Liver (tissue), 9 donors: Measurements from ENCODE around the gene VEGFD. TPM values are rescaled to one million over a fixed set of nuclear protein-coding genes. Genes with fewer than 3 reads are reported as not detected.

Experiments
- DNase-seq: peaks from one replicate; pipeline ENCODE4 v3.0.0-alpha.2; 2017; ENCODE audit warnings: low spot score
- H3K27ac ChIP-seq, 2 donors: one replicate each; pipeline ENCODE4 v1.7.0; 2013; ENCODE audit warnings: inconsistent platforms in 2 of 2, low read length in 2 of 2, control low read depth in 1 of 2, low read depth in 1 of 2, mild to moderate bottlenecking in 1 of 2
- H3K27me3 ChIP-seq, 4 donors: one replicate each; pipeline versions ENCODE4 v1.6.1 to v1.7.0; 2013; ENCODE audit warnings: low read length in 3 of 4, inconsistent platforms in 1 of 4, mild to moderate bottlenecking in 1 of 4, moderate library complexity in 1 of 4; ENCODE audit not compliant: control insufficient read depth in 4 of 4, insufficient read depth in 4 of 4
- H3K36me3 ChIP-seq, 4 donors: one replicate each; pipeline versions ENCODE4 v1.6.1 to v1.7.0; 2013; ENCODE audit warnings: low read length in 3 of 4, mild to moderate bottlenecking in 3 of 4, low read depth in 1 of 4, moderate library complexity in 1 of 4; ENCODE audit not compliant: control insufficient read depth in 4 of 4, insufficient read depth in 3 of 4
- H3K4me1 ChIP-seq, 4 donors: one replicate each; pipeline versions ENCODE4 v1.6.1 to v1.7.0; 2013; ENCODE audit warnings: low read length in 3 of 4, mild to moderate bottlenecking in 3 of 4, moderate library complexity in 1 of 4; ENCODE audit not compliant: control insufficient read depth in 4 of 4, insufficient read depth in 4 of 4
- H3K4me3 ChIP-seq, 3 donors: one replicate each; pipeline versions ENCODE4 v1.6.1 to v1.7.0; 2013; ENCODE audit warnings: low read length in 3 of 3, control low read depth in 1 of 3, low read depth in 1 of 3, mild to moderate bottlenecking in 1 of 3
- H3K9ac ChIP-seq, 2 donors: one replicate each; pipeline ENCODE4 v1.7.0; 2013; ENCODE audit warnings: low read length in 2 of 2, mild to moderate bottlenecking in 2 of 2, moderate library complexity in 2 of 2, control low read depth in 1 of 2, low read depth in 1 of 2
- H3K9me3 ChIP-seq, 4 donors: one replicate each; pipeline versions ENCODE4 v1.6.1 to v1.7.0; 2013; ENCODE audit warnings: low read length in 3 of 4; ENCODE audit not compliant: control insufficient read depth in 4 of 4
- EGR1 ChIP-seq, 2 donors: IDR thresholded peaks; 2 replicates each; pipeline ENCODE4 v1.6.1; 2016 to 2018; ENCODE audit warnings: antibody characterized with exemption in 2 of 2, low read depth in 2 of 2
- FOXA1 ChIP-seq: IDR thresholded peaks from 2 replicates; pipeline ENCODE4 v1.6.1; 2016; ENCODE audit warnings: antibody characterized with exemption
- FOXA2 ChIP-seq: IDR thresholded peaks from 2 replicates; pipeline ENCODE4 v1.6.1; 2016; ENCODE audit warnings: antibody characterized with exemption
- GABPA ChIP-seq, 2 donors: IDR thresholded peaks in 1 of 2; conservative IDR thresholded peaks in 1 of 2; 2 replicates each; pipeline ENCODE4 v1.6.1; 2016; ENCODE audit warnings: antibody characterized with exemption in 2 of 2, mild to moderate bottlenecking in 1 of 2, moderate library complexity in 1 of 2
- HNF4A ChIP-seq, 2 donors: conservative IDR thresholded peaks; 2 replicates each; pipeline ENCODE4 v1.6.1; 2016; ENCODE audit warnings: antibody characterized with exemption in 2 of 2, mild to moderate bottlenecking in 2 of 2
- HNF4G ChIP-seq: IDR thresholded peaks from 2 replicates; pipeline ENCODE4 v1.6.1; 2016; ENCODE audit warnings: antibody characterized with exemption
- JUND ChIP-seq, 2 donors: IDR thresholded peaks; 2 replicates each; pipeline ENCODE4 v1.6.1; 2016; ENCODE audit warnings: antibody characterized with exemption in 2 of 2
- NR2F2 ChIP-seq: IDR thresholded peaks from 2 replicates; pipeline ENCODE4 v1.6.1; 2016; ENCODE audit warnings: antibody characterized with exemption
- RAD21 ChIP-seq, 2 donors: IDR thresholded peaks; 2 replicates each; pipeline ENCODE4 v1.6.1; 2016; ENCODE audit warnings: antibody characterized with exemption in 2 of 2, mild to moderate bottlenecking in 2 of 2
- RXRA ChIP-seq, 2 donors: IDR thresholded peaks; 2 replicates each; pipeline ENCODE4 v1.6.1; 2017 to 2018; ENCODE audit warnings: antibody characterized with exemption in 2 of 2, mild to moderate bottlenecking in 1 of 2
- SP1 ChIP-seq: IDR thresholded peaks from 2 replicates; pipeline ENCODE4 v1.6.1; 2018; ENCODE audit warnings: antibody characterized with exemption, mild to moderate bottlenecking
- TAF1 ChIP-seq: conservative IDR thresholded peaks from 2 replicates; pipeline ENCODE4 v1.6.1; 2016; ENCODE audit warnings: antibody characterized with exemption, mild to moderate bottlenecking
- YY1 ChIP-seq: IDR thresholded peaks from 2 replicates; pipeline ENCODE4 v1.6.1; 2016; ENCODE audit warnings: antibody characterized with exemption, mild to moderate bottlenecking
- WGBS: extraction: QIAGEN DNeasy Blood & Tissue Kit; methylation state at CpG from one replicate; pipeline ENCODE4 v1.1.7; 2013; 5-methylcytosine and 5-hydroxymethylcytosine counted together
- polyA plus RNA-seq, 2 donors: library from polyadenylated mRNA; stranded (reverse) in 1 of 2; unstranded in 1 of 2; fragments of 200-250 nt in 1 of 2; fragments of >200 nt in 1 of 2; fragmentation: Nextera tagmentation in 1 of 2; extraction: Ambion mirVana in 1 of 2; gene quantifications; one replicate each; pipeline versions ENCODE4 v1.2.1 to v1.2.3, GENCODE V29; 2013 to 2015
- total RNA-seq, 2 donors: library from RNA; depleted of rRNA; stranded (reverse); fragments of >200 nt; gene quantifications; one replicate each; pipeline ENCODE4 v1.2.3, GENCODE V29; 2014
- TF ChIP-seq, protein P1 (sequence below): IDR thresholded peaks from 2 replicates; pipeline ENCODE4 v1.6.1; 2016; ENCODE audit warnings: antibody characterized with exemption
- TF ChIP-seq, protein P2 (sequence below): IDR thresholded peaks from 2 replicates; pipeline ENCODE4 v1.6.1; 2016; ENCODE audit warnings: antibody characterized with exemption
- TF ChIP-seq, protein P3 (sequence below): fragments of 150-350 bp; IDR thresholded peaks from 2 replicates; pipeline ENCODE4 v1.5.1; 2017; ENCODE audit warnings: improper control_type of control experiment, low read depth, low read length; ENCODE audit not compliant: missing input control
- TF ChIP-seq, protein P4 (sequence below): IDR thresholded peaks from 2 replicates; pipeline ENCODE4 v1.6.1; 2016; ENCODE audit warnings: antibody characterized with exemption, mild to moderate bottlenecking
- TF ChIP-seq, protein P5 (sequence below): IDR thresholded peaks from 2 replicates; pipeline ENCODE4 v1.6.1; 2016; ENCODE audit warnings: antibody characterized with exemption
- donor health status: healthy.
- donor health status: healthy.
- donor health status: healthy.
- donor health status: healthy.
- donor health status: healthy.

VEGFD gene
- total and polyA plus RNA-seq, 4 donors, result 0.05 to 4.5 (median 0.64) TPM

DNA sequence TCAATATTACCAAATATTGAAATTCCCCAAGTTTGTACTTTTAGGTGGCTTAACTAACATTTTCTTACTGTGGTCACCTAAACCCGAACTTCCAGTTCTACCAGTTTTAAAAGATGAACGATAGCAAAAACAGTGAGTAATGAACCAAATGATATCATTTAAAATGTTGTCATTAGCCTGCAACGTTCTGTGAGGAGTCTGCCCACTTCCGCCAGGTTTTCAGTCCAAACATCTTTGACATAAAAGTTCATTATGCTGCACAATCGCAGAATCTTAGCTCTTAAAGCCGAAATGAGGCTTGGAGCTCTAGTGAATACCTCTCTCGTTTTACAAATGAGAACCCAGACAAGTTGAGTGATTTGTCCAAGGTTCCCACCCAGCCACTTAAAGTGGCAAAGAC lies 49.7 kb downstream of the VEGFD start:
- TF ChIP-seq SP1 (no peak), RAD21 (IDR thresholded peaks at IDR 0.05) (no peak), FOXA2 (no peak), TAF1 (no peak), EGR1 (IDR thresholded peaks at IDR 0.05; ENCODE audit: low read depth in 2 of 2) (no peak), YY1 (no peak), GABPA (IDR thresholded peaks at IDR 0.05 in 1 of 2, conservative IDR thresholded peaks at IDR 0.05 in 1 of 2) (no peak), HNF4A (conservative IDR thresholded peaks at IDR 0.05) (no peak), NR2F2 (no peak), JUND (IDR thresholded peaks at IDR 0.05) (no peak), HNF4G (no peak), RXRA (IDR thresholded peaks at IDR 0.05) (no peak), FOXA1 (no peak)
- TF ChIP-seq, protein P1, sequence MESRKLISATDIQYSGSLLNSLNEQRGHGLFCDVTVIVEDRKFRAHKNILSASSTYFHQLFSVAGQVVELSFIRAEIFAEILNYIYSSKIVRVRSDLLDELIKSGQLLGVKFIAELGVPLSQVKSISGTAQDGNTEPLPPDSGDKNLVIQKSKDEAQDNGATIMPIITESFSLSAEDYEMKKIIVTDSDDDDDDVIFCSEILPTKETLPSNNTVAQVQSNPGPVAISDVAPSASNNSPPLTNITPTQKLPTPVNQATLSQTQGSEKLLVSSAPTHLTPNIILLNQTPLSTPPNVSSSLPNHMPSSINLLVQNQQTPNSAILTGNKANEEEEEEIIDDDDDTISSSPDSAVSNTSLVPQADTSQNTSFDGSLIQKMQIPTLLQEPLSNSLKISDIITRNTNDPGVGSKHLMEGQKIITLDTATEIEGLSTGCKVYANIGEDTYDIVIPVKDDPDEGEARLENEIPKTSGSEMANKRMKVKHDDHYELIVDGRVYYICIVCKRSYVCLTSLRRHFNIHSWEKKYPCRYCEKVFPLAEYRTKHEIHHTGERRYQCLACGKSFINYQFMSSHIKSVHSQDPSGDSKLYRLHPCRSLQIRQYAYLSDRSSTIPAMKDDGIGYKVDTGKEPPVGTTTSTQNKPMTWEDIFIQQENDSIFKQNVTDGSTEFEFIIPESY, result no peak
- TF ChIP-seq, protein P2, sequence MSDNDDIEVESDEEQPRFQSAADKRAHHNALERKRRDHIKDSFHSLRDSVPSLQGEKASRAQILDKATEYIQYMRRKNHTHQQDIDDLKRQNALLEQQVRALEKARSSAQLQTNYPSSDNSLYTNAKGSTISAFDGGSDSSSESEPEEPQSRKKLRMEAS, result no peak
- TF ChIP-seq, protein P3, sequence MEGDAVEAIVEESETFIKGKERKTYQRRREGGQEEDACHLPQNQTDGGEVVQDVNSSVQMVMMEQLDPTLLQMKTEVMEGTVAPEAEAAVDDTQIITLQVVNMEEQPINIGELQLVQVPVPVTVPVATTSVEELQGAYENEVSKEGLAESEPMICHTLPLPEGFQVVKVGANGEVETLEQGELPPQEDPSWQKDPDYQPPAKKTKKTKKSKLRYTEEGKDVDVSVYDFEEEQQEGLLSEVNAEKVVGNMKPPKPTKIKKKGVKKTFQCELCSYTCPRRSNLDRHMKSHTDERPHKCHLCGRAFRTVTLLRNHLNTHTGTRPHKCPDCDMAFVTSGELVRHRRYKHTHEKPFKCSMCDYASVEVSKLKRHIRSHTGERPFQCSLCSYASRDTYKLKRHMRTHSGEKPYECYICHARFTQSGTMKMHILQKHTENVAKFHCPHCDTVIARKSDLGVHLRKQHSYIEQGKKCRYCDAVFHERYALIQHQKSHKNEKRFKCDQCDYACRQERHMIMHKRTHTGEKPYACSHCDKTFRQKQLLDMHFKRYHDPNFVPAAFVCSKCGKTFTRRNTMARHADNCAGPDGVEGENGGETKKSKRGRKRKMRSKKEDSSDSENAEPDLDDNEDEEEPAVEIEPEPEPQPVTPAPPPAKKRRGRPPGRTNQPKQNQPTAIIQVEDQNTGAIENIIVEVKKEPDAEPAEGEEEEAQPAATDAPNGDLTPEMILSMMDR, result no peak
- TF ChIP-seq, protein P4, sequence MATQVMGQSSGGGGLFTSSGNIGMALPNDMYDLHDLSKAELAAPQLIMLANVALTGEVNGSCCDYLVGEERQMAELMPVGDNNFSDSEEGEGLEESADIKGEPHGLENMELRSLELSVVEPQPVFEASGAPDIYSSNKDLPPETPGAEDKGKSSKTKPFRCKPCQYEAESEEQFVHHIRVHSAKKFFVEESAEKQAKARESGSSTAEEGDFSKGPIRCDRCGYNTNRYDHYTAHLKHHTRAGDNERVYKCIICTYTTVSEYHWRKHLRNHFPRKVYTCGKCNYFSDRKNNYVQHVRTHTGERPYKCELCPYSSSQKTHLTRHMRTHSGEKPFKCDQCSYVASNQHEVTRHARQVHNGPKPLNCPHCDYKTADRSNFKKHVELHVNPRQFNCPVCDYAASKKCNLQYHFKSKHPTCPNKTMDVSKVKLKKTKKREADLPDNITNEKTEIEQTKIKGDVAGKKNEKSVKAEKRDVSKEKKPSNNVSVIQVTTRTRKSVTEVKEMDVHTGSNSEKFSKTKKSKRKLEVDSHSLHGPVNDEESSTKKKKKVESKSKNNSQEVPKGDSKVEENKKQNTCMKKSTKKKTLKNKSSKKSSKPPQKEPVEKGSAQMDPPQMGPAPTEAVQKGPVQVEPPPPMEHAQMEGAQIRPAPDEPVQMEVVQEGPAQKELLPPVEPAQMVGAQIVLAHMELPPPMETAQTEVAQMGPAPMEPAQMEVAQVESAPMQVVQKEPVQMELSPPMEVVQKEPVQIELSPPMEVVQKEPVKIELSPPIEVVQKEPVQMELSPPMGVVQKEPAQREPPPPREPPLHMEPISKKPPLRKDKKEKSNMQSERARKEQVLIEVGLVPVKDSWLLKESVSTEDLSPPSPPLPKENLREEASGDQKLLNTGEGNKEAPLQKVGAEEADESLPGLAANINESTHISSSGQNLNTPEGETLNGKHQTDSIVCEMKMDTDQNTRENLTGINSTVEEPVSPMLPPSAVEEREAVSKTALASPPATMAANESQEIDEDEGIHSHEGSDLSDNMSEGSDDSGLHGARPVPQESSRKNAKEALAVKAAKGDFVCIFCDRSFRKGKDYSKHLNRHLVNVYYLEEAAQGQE, result no peak
- TF ChIP-seq, protein P5, sequence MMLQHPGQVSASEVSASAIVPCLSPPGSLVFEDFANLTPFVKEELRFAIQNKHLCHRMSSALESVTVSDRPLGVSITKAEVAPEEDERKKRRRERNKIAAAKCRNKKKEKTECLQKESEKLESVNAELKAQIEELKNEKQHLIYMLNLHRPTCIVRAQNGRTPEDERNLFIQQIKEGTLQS, result no peak
- Histone ChIP-seq H3K4me1 (peaks cover 0 to 5% (median 0%) of the 10 kb centered on the region in 4 donors), H3K27me3 (peaks cover 0 to 2% (median 0%) of the 10 kb centered on the region in 4 donors), H3K27ac (peak overlapping the region; percentile 89 to 92), H3K36me3 (peaks cover 0 to 4% (median 0%) of the 10 kb centered on the region in 4 donors), H3K9me3 (no peaks in the 10 kb centered on the region), H3K4me3 (peak overlapping the region; percentile 79 to 90 (median 87)), H3K9ac (peak overlapping the region; percentile 88 to 90)
- WGBS, result 4% methylated on average over 7 of the region's 7 CpGs
- DNase-seq, result no peak
